Hepatocyte (in vitro differentiated cells): ENCODE measurements around the gene HIRIP3.
"Not testable (repeated sequence)": the region's sequence is repeated elsewhere in the genome, so short reads cannot be mapped to it uniquely, and the experiment has no call there.

Experiments
- EZH2 ChIP-seq: fragments of 200-600 bp; sonication (generic); IDR thresholded peaks from 2 replicates; pipeline ENCODE4 v1.6.1; 2016; ENCODE audit warnings: antibody characterized with exemption, mild to moderate bottlenecking, borderline replicate concordance
- EZH2phosphoT487 ChIP-seq: fragments of 200-600 bp; sonication (generic); IDR thresholded peaks from one replicate; pipeline ENCODE4 v1.6.1; 2018; ENCODE audit warnings: antibody characterized with exemption, mild to moderate bottlenecking, low read depth, moderate library complexity; ENCODE audit not compliant: unreplicated experiment, severe bottlenecking
- TF ChIP-seq, protein P1 (sequence below): fragments of 200-600 bp; sonication (generic); IDR thresholded peaks from 2 replicates; pipeline ENCODE4 v1.5.1; 2016; ENCODE audit warnings: antibody characterized with exemption, mild to moderate bottlenecking; ENCODE audit not compliant: poor library complexity

DNA sequence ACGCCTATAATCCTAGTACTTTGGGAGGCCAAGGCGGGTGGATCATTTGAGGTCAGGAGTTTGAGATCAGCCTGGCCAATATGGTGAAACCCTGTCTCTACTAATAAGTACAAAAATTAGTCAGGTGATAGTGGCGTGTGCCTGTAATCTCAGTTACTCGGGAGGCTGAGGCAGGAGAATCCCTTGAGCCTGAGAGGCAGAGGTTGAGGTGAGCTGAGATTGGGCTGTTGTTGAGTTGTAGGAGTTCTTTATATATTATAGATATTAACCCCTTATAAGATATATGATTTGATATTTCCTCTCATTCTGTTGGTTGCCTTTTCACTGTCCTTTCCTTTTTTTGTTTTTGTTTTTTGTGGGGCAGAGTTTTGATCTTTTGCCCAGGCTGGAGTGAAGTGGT lies 35.6 kb downstream of the HIRIP3 start:
- not testable (repeated sequence) for TF ChIP-seq EZH2, EZH2phosphoT487
- TF ChIP-seq, protein P1, sequence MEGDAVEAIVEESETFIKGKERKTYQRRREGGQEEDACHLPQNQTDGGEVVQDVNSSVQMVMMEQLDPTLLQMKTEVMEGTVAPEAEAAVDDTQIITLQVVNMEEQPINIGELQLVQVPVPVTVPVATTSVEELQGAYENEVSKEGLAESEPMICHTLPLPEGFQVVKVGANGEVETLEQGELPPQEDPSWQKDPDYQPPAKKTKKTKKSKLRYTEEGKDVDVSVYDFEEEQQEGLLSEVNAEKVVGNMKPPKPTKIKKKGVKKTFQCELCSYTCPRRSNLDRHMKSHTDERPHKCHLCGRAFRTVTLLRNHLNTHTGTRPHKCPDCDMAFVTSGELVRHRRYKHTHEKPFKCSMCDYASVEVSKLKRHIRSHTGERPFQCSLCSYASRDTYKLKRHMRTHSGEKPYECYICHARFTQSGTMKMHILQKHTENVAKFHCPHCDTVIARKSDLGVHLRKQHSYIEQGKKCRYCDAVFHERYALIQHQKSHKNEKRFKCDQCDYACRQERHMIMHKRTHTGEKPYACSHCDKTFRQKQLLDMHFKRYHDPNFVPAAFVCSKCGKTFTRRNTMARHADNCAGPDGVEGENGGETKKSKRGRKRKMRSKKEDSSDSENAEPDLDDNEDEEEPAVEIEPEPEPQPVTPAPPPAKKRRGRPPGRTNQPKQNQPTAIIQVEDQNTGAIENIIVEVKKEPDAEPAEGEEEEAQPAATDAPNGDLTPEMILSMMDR, result not testable (repeated sequence)
